GM10248 (cell line): Measurements from ENCODE around the gene CRYBB2.
"Not testable (repeated sequence)": the region's sequence is repeated elsewhere in the genome, so short reads cannot be mapped to it uniquely, and the experiment has no call there.

Experiments used
- CTCF ChIA-PET: fragments of 300-600 bp; sonication (Branson Sonifier 250); formaldehyde crosslinking; extraction: SDS; loops from one replicate; lab custom pipeline; 2021; ENCODE audit warnings: antibody characterized with exemption; lab: Yijun Ruan, JAX
- POLR2A ChIA-PET: fragments of 350-650 bp; sonication (Branson Sonifier 250); formaldehyde crosslinking; extraction: SDS; loops from one replicate; lab custom pipeline; 2020; ENCODE audit warnings: antibody characterized with exemption; lab: Yijun Ruan, JAX
- DNase-seq: peaks from one replicate; pipeline ENCODE4 v3.0.0; 2012; ENCODE audit errors: extremely low spot score

Gene CRYBB2

DNA sequence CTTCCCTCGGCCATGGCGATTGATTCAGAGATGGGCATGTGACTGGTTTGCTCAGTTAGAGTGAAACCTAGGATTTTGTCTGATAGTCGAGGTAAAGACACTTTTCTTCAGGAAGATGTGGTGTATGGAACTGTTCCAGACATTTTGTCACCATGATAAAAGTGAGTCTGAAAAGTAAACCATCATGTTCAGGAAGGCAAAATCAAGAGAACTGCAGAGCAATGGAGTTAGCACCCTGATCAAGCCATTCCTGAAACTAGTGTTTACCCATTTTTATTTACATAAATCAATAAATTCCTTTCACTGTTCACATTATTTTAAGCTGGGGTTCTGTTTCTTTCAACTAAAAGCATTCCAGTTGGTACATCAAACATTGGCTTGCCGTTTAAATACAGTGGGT lies 53.8 kb downstream of the CRYBB2 start:
- DNase-seq, POLR2A ChIA-PET, CTCF ChIA-PET: not testable (repeated sequence)

DNA sequence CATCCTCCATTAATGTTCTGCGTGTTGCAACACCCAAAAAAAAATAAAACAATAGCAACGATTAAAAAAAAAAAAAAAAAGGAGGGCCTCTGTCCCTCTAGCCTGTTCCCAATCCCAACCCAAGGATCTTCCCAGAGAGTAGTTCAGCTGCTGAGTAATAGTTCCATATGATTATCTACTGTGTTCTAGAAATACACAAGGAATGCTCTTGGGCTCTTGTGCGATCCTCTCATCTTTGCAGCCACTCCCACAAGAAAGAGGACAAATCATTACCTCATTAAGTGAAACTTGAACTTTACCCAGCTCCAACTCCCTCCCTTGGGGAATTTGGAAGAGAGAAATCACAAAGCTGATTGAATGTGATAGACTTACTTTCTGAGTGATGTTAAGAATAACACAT lies 54.5 kb downstream of the CRYBB2 start:
- DNase-seq, POLR2A ChIA-PET, CTCF ChIA-PET: not testable (repeated sequence)

DNA sequence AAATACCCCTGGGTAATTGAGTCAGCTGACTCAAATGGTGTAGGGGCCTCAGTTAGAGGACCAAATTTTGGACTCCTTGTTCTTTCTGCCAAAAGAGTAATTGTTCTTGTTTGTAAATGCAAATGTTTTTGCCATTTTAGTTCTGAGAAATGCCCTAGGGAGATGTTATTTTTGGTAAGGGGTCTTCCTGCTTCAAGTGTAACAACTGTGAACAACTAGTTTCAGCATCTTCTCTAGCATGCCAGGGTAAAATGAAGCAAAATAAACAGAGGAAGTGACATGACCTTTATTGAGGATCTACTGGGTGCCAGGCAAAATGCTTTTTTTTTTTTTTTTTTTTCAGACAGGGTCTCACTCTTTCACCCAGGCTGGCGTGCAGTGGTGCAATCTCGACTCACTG lies 60.7 kb downstream of the CRYBB2 start:
- POLR2A ChIA-PET, CTCF ChIA-PET, DNase-seq: not testable (repeated sequence)
